ENCODE measurements around the gene ZBTB3. TPM values are rescaled to one million over a fixed set of nuclear protein-coding genes. Genes with fewer than 3 reads are reported as not detected.
"Not testable (repeated sequence)": the region's sequence is repeated elsewhere in the genome, so short reads cannot be mapped to it uniquely, and the experiment has no call there.

Gene ZBTB3
- total and polyA plus RNA-seq, 9 donors: 3.5 to 18.2 (median 9.5) TPM

- 1 to 2% (median 1%) methylated on average over 42 to 60 of the region's 60 CpGs for WGBS, 3 donors
- H3K4me3 ChIP-seq: peak within 1 kb of the TSS; percentile 72
- H3K27me3 ChIP-seq: no peaks in the 10 kb centered on the region
- H3K36me3 ChIP-seq: no peaks in the 10 kb centered on the region
- H3K4me1 ChIP-seq (ENCODE audit: insufficient read depth): peaks cover 8% of the 10 kb centered on the region
- H3K9me3 ChIP-seq: no peaks in the 10 kb centered on the region
- peak; percentile 98 to 99 (median 98) for DNase-seq
- H3K27ac ChIP-seq: peak within 1 kb of the TSS; percentile 95 to 96
- intact Hi-C loops (cut with DNase I): no loop called here
- TF ChIP-seq POLR2A (IDR thresholded peaks at IDR 0.05): peak; percentile 30
- TF ChIP-seq, protein P1, sequence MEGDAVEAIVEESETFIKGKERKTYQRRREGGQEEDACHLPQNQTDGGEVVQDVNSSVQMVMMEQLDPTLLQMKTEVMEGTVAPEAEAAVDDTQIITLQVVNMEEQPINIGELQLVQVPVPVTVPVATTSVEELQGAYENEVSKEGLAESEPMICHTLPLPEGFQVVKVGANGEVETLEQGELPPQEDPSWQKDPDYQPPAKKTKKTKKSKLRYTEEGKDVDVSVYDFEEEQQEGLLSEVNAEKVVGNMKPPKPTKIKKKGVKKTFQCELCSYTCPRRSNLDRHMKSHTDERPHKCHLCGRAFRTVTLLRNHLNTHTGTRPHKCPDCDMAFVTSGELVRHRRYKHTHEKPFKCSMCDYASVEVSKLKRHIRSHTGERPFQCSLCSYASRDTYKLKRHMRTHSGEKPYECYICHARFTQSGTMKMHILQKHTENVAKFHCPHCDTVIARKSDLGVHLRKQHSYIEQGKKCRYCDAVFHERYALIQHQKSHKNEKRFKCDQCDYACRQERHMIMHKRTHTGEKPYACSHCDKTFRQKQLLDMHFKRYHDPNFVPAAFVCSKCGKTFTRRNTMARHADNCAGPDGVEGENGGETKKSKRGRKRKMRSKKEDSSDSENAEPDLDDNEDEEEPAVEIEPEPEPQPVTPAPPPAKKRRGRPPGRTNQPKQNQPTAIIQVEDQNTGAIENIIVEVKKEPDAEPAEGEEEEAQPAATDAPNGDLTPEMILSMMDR (IDR thresholded peaks at IDR 0.05): no peak
- TF ChIP-seq EP300 (IDR thresholded peaks at IDR 0.05): no peak
These were observed 17.4 kb upstream of the ZBTB3 start, which contains the start of gene TAF6L for GRCh38 chr11:62771144-62772021. TAF6L (plus strand) TSS chr11:62771396; CDS start chr11:62775784, 4,388 bp downstream.

GRCh38 chr11:62770778-62771143, 16.8 kb upstream of the ZBTB3 start:
- WGBS, 3 donors: 1 to 2% (median 1%) methylated on average over 18 of the region's 18 CpGs

DNA sequence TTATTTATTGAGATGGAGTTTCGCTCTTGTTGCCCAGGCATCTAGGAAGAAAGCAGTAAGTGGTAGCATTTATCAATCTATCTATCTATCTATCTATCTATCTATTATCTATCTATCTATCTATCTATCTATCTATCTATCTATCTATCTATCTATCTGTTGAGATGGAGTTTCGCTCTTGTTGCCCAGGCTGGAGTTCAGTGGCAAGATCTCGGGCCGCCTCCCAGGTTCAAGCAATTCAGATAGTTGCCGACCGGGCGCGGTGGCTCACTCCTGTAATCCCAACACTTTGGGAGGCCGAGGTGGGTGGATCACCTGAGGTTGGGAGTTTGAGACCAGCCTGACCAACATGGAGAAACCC, 6.9 kb upstream of the ZBTB3 start:
- H3K4me1 ChIP-seq (ENCODE audit: insufficient read depth); H3K36me3 ChIP-seq; H3K27ac ChIP-seq; intact Hi-C loops (cut with DNase I); H3K9me3 ChIP-seq; DNase-seq; H3K27me3 ChIP-seq: not testable (repeated sequence)
- 32 to 39% (median 35%) methylated on average over 9 of the region's 9 CpGs for WGBS, 3 donors
- H3K4me3 ChIP-seq: peak overlapping the region; percentile 78

More at GRCh38 chr11:62770778-62771143, 16.8 kb upstream of the ZBTB3 start:
- Histone ChIP-seq H3K36me3 (no peaks in the 10 kb centered on the region), H3K9me3 (no peaks in the 10 kb centered on the region), H3K27ac (peak overlapping the region in 1 of 2 donors; percentile 96), H3K4me1 (ENCODE audit: insufficient read depth) (peaks cover 8% of the 10 kb centered on the region), H3K4me3 (peak overlapping the region; percentile 72), H3K27me3 (no peaks in the 10 kb centered on the region)
- intact Hi-C loops (cut with DNase I): no loop called here
- TF ChIP-seq, protein P1 (IDR thresholded peaks at IDR 0.05): no peak
- TF ChIP-seq EP300 (IDR thresholded peaks at IDR 0.05) (no peak), POLR2A (IDR thresholded peaks at IDR 0.05) (no peak)
- peak in 3 of 5 donors; percentile 35 to 52 (median 43) for DNase-seq

- peaks cover 5% of the 10 kb centered on the region for H3K4me1 ChIP-seq (ENCODE audit: insufficient read depth)
- no peak for DNase-seq
- intact Hi-C loops (cut with DNase I): no loop called here
- 46 to 47% (median 46%) methylated on average over 9 of the region's 9 CpGs for WGBS, 3 donors
- H3K36me3 ChIP-seq: no peaks in the 10 kb centered on the region
- H3K9me3 ChIP-seq: no peaks in the 10 kb centered on the region
- H3K4me3 ChIP-seq: no peak overlapping the region
- no peaks in the 10 kb centered on the region for H3K27me3 ChIP-seq
- no peak overlapping the region for H3K27ac ChIP-seq
- TF ChIP-seq EP300 (IDR thresholded peaks at IDR 0.05) (no peak), POLR2A (IDR thresholded peaks at IDR 0.05) (no peak)
- TF ChIP-seq, protein P1 (IDR thresholded peaks at IDR 0.05): no peak
These were observed 4.2 kb upstream of the ZBTB3 start for GRCh38 chr11:62757846-62758788.

All from ovary (tissue), 9 donors.